ENCODE data around the gene F11R. TPM values are rescaled to one million over a fixed set of nuclear protein-coding genes. Genes with fewer than 3 reads are reported as not detected.

Gene F11R
- total and polyA plus RNA-seq, 9 donors, result 14.8 to 68.5 (median 34.9) TPM

GRCh38 chr1:161047436-161048420 lies 26.8 kb upstream of the F11R start:
- H3K4me1 ChIP-seq (ENCODE audit: insufficient read depth), result peaks cover 2% of the 10 kb centered on the region
- TF ChIP-seq EP300 (IDR thresholded peaks at IDR 0.05), result no peak
- TF ChIP-seq, protein P1, sequence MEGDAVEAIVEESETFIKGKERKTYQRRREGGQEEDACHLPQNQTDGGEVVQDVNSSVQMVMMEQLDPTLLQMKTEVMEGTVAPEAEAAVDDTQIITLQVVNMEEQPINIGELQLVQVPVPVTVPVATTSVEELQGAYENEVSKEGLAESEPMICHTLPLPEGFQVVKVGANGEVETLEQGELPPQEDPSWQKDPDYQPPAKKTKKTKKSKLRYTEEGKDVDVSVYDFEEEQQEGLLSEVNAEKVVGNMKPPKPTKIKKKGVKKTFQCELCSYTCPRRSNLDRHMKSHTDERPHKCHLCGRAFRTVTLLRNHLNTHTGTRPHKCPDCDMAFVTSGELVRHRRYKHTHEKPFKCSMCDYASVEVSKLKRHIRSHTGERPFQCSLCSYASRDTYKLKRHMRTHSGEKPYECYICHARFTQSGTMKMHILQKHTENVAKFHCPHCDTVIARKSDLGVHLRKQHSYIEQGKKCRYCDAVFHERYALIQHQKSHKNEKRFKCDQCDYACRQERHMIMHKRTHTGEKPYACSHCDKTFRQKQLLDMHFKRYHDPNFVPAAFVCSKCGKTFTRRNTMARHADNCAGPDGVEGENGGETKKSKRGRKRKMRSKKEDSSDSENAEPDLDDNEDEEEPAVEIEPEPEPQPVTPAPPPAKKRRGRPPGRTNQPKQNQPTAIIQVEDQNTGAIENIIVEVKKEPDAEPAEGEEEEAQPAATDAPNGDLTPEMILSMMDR (IDR thresholded peaks at IDR 0.05), result no peak
- no peak for TF ChIP-seq POLR2A (IDR thresholded peaks at IDR 0.05)
- H3K4me3 ChIP-seq, result no peak overlapping the region
- no peak overlapping the region for H3K27ac ChIP-seq
- intact Hi-C loops (cut with DNase I), result loop anchor here in 2 of 4 donors (10.0 kb wide), 1 partner anchor 47 kb away; the partner anchor contains the start of gene KLHDC9 (in 2 of the 2)
- DNase-seq, result no peak
- peaks cover 0 to 9% of the 10 kb centered on the region in 2 donors for H3K9me3 ChIP-seq
- WGBS, 3 donors, result 95 to 97% (median 95%) methylated on average over 18 of the region's 18 CpGs
- H3K27me3 ChIP-seq, result no peaks in the 10 kb centered on the region
- no peaks in the 10 kb centered on the region for H3K36me3 ChIP-seq

GRCh38 chr1:161046605-161047228 lies 25.8 kb upstream of the F11R start:
- 70 to 72% (median 72%) methylated on average over 2 of the region's 2 CpGs for WGBS, 3 donors
- H3K27me3 ChIP-seq, result no peaks in the 10 kb centered on the region
- H3K4me1 ChIP-seq (ENCODE audit: insufficient read depth), result peaks cover 2% of the 10 kb centered on the region
- H3K27ac ChIP-seq, result peak overlapping the region in 1 of 2 donors; percentile 92
- no peak for DNase-seq
- no peak for TF ChIP-seq POLR2A (IDR thresholded peaks at IDR 0.05)
- TF ChIP-seq, protein P1 (IDR thresholded peaks at IDR 0.05), result no peak
- no peak for TF ChIP-seq EP300 (IDR thresholded peaks at IDR 0.05)
- H3K9me3 ChIP-seq, result peaks cover 0 to 9% of the 10 kb centered on the region in 2 donors
- intact Hi-C loops (cut with DNase I), result loop anchor here in 2 of 4 donors (10.0 kb wide), 1 partner anchor 48 kb away; the partner anchor contains the start of gene KLHDC9 (in 2 of the 2)
- no peak overlapping the region for H3K4me3 ChIP-seq
- H3K36me3 ChIP-seq, result no peaks in the 10 kb centered on the region

DNA sequence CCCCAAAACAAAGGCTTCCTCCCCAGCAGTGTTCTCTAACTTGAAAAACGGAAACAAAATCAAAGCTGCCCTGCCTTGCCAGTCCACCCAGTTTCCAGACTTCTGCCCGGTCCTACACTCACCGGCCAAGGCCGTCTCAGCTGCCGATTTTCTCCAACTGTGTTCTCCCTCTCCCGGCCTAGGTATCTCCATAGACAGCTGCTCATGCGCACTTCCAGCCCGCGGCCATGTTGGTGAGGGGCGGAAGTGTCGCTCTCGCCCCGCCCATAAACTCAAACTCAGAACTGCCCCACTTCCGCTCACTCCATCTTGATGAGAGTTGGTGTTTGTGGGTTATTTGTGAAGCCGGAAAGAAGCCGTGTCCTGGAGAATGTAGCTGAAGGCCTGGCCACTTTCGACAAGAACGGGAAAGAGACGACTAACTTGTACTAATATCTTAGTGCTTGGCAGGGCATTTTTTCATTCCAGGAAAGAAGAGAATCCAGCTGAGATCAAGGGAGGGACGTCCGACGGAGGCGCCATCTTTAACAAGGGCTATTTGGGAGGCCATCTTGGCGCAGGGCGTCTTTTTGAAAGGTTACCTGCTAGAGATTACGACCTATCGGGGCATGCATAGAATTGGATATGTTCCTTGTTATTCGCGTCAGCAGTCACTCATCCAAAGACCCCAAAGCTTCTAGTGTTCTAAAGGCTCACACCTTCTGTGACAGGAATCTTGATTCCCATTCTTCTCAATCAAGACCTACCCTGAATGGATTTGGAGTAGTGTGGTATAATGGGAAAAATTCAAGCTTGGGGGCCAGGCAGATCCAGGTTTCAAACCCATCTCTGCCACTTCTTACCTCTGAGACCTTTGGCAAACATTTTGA lies 25.0 kb upstream of the F11R start, which contains the start of gene USF1:
TSS of gene USF1 (minus strand) at position 242 of the 869 bp plus-strand sequence. CDS start 2,702 bp downstream, outside the sequence.
- peak within 1 kb of the TSS; percentile 79 to 92 for H3K27ac ChIP-seq
- H3K9me3 ChIP-seq, result peaks cover 0 to 9% of the 10 kb centered on the region in 2 donors
- 0 to 1% (median 0%) methylated on average over 29 of the region's 29 CpGs for WGBS, 3 donors
- DNase-seq, result peak; percentile 92 to 96 (median 93)
- intact Hi-C loops (cut with DNase I), result loop anchor here in 2 of 4 donors (10.0 kb wide), 1 partner anchor 49 kb away; the partner anchor contains the start of gene KLHDC9 (in 2 of the 2)
- TF ChIP-seq POLR2A (IDR thresholded peaks at IDR 0.05), result peak; percentile 74
- TF ChIP-seq, protein P1 (IDR thresholded peaks at IDR 0.05), result no peak
- peak within 1 kb of the TSS; percentile 89 for H3K4me3 ChIP-seq
- H3K4me1 ChIP-seq (ENCODE audit: insufficient read depth), result peaks cover 2% of the 10 kb centered on the region
- no peaks in the 10 kb centered on the region for H3K36me3 ChIP-seq
- H3K27me3 ChIP-seq, result no peaks in the 10 kb centered on the region
